GM19240 (cell line): ENCODE results near the gene KLF17.
"Not testable (repeated sequence)": the region's sequence is repeated elsewhere in the genome, so short reads cannot be mapped to it uniquely, and the experiment has no call there.

Experiments used
- DNase-seq: peaks from one replicate; pipeline ENCODE4 v3.0.0; 2011; ENCODE audit warnings: low spot score; ENCODE audit not compliant: insufficient read length

KLF17 gene

DNA sequence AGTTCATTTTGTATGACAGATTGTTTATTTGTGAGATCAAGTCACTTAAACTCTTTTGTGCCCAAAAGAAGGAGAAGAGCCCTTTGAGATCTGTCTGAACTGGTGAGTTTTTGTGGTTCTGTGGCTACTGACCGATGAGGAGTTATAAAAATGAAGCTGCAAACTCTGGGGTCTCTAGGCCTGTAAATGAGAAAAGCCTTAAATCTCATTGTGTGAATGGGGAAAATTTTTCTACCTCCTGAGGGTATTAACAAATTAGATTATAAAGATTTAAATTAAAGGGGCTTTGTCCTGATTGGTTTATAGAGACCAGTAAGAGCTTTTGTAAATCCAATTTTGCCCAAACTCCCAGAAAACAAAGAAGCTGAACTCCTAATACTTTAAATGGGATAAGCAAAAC lies 9.7 kb upstream of the KLF17 start:
- no peak for DNase-seq

DNA sequence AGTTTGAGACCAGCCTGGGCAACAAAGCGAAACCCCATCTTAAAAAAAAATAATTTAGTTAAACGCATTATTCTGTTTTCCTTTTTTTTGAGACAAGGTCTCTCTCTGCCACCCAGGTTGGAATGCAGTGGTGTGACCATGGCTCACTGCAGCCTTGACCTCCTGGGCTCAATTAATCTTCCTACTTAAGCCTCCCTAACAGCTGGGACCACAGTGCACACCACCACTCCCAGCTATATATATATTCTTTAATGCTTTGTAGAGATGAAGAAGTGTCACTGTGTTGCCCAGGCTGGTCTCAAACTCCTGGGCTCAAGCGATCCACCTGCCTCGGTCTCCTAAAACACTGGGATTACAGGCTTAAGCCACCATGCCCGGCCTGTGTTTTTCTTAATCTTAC lies 7.7 kb upstream of the KLF17 start:
- DNase-seq: no peak

DNA sequence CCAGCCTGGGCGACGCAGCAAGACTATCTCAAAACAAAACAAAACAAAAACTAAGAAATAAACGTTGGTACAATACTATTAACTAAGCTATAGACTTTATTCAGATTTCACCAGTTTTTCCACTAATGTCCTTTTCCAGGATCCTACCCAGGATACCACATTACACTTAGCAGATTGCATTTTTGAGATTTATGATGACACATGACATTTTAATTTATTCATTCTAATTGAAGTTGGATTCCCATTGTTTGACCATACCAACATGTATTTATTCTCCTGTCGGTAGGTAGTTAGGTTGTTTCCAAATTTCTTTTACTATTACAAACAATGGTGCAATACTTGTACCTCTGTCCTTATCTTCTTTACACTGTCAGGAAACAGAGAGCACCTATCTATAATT lies 6.8 kb upstream of the KLF17 start:
- DNase-seq: no peak

DNA sequence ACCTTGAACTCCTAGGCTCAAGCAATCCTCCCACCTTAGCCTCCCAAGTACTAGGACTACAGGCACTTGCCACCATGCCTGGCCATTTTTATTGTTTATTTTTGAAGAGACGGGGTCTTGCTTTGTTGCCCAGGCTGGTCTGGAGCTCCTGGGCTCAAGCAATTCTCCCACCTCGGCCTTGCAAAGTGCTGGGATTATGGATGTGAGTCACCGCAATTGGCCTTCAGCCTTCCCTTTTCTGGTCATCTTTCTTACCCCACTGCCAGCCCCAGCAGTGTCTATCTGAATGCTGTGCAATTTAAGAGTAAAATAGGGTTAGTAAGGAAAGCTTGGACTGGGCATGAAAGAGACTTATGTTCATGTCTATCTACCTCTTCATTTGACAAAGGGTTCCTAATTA lies 6.1 kb upstream of the KLF17 start:
- no peak for DNase-seq

DNA sequence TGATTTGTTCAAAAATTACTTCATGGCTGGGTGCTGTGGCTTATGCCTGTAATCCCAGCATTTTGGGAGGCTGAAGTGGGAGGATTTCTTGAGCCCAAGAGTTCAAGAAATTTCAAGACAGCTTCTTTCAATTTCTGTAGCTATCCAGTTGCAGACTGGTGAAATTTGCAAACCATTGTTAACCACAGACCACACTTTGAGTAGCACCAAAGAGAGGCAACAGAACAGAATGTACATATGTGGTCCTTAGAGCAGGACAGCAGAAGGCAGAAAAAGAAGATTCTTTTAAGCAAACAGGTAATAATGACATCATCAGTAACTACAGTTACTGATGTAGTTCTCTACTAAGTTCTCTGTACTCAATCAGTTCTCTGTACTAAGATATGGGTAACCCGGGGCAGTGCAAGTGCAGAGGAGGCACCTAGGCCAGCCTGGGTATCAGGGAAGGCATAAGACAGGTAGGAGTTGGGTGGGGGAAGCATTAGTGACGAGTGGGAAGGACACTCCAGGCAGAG lies 5.5 kb upstream of the KLF17 start:
- DNase-seq: no peak

DNA sequence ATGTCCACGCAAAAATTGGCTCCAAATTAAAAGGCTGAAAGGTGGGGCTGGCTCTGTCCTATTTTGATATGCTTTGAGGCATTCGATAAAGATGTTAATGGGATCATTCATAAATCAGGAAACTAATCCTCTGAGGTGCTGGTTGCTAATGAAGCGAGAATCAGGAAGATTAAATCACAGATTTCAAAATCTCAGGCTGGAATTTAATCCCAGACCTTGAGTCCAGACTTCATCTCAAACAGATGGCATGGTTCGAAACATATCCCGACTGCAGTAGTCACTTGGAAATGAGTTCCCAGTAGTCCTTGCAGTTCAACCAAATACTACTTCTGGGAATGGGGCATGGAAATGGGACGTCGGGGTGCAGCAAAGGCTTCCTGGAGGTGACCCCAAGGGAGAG lies 4.5 kb upstream of the KLF17 start:
- DNase-seq: no peak

DNA sequence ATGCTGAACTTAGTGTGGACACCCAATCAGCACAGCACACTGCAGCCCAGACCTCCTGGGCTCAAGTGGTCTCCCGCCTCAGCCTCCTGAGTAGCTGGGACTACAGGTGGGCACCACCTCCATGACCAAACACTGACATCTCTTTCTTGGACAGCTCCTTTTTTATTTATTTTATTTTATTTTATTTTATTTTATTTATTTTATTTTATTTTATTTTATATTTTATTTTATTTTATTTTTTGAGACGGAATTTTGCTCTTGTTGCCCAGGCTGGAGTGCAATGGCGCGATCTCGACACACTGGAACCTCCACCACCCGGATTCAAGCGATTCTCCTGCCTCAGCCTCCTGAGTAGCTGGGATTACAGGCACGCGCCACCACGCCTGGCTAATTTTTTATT lies 1.3 kb upstream of the KLF17 start:
- not testable (repeated sequence) for DNase-seq

DNA sequence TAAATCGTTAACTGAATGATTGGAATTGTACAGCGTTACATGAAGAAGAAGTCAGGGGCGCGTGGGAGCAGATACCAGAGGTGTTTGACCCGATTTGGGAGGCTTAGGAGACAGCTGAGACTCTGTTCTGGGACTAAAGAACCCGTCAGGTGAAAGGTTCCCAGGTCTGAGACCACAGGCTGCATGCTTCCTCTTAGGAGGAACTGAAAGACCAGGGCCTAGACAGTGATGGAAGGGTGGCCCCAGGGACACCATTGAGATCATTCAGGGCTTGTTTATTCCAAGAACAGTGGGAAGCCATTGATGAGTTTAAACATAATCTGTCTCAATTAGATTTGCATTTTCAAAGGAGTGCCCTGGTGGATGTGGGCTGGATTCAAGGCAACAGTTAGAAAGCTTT lies 904 bp downstream of the KLF17 start:
- no peak for DNase-seq

DNA sequence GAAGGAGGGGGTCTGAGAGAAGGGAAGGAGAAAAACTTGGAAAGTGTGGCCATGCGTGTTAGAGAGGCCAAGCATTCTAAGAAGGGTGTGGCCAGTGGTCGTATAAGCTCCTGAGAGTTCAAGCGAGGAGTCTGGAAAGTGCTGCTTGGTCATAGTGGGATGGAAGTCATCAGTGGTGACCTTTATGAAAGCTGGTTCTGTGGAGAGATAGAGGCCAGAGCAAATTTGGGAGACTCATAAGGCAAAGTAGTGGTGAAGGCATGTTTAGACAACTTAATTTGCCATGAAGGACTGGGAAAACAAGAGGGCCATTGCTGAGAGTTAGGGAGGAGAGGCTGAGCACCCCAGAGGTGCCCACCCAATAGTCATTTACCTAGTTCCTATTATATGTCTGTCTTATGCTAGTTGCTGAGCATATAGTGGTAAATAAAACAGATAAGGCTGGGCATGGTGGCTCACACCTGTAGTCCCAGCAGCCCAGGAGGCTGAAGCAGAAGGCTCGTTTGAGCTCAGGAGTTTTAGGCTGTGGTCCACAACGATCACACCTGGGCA lies 1.9 kb downstream of the KLF17 start:
- no peak for DNase-seq

DNA sequence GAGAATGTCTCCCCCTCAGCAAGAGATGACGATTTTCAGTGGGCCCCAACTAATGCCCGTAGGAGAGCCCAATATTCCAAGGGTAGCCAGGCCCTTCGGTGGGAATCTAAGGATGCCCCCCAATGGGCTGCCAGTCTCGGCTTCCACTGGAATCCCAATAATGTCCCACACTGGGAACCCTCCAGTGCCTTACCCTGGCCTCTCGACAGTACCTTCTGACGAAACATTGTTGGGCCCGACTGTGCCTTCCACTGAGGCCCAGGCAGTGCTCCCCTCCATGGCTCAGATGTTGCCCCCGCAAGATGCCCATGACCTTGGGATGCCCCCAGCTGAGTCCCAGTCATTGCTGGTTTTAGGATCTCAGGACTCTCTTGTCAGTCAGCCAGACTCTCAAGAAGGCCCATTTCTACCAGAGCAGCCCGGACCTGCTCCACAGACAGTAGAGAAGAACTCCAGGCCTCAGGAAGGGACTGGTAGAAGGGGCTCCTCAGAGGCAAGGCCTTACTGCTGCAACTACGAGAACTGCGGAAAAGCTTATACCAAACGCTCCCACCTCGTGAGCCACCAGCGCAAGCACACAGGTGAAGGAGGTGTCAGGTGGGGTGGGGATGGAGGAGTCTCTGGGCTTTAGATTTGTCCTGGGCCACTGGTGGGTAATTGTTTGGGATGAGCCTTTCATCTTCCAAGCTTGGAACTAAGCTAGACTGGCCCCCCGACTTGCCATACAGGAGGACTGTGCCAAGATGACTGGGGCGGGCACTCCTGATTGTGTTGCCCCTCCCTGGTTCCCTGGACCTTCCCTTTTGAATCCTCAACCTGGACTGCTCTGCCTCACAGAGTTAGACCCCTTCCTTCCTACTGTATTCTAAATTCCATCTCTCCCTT lies 11.2 kb downstream of the KLF17 start:
- DNase-seq: no peak

DNA sequence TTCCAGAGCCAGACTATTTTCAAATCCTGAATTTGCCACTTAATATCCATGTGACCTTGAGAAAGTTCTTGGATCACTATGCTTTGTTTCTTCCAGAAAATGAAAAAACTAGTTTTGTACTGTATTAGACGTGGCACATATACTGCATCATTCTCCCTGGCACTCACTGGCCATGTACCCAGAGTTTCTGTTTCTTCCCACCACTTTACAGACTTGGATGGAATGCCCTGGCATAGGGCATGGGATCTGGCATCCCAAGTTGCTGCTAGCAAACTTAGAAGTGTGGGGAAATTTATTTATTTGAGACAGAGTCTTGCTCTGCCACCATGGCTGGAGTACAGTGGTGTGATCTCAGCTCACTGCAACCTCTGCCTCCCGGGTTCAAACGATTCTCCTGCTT lies 12.8 kb downstream of the KLF17 start:
- DNase-seq: no peak

DNA sequence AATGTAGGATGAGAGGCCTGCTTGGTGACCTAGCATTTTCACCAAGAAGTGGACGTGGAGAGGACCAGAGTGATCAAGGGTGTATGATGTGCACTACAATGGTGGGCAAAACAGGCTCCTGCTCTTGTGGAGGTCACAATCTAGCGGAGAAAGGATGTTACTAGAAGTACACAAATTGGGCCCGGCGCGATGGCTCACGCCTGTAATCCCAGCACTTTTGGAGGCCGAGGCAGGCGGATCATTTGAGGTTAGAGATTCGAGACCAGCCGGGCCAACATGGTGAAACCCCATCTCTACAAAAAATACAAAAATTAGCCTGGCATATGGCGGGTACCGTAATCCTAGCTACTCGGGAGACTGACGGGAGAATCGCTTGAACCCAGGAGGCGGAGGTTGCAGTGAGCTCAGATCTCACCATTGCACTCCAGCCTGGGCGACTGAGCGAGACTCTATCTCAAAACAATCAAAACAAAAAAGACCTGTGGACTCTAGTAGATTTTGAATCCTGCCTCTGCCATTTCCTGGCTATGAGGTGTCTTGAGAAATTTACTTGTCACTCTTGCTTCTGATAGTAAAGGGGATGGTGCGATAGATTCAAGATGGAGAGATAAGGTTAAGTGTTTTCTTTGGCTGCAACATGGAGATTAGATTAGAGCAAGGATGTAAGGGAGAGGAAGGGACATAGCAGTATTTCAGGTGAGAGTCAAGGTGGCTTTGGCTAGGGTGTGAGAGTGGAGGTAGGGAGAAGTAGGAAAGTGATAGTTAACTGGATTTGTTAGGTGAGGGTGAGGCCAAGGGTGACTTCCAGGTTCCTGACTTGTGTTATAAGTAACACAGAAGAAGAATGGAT lies 15.7 kb downstream of the KLF17 start:
- no peak for DNase-seq

DNA sequence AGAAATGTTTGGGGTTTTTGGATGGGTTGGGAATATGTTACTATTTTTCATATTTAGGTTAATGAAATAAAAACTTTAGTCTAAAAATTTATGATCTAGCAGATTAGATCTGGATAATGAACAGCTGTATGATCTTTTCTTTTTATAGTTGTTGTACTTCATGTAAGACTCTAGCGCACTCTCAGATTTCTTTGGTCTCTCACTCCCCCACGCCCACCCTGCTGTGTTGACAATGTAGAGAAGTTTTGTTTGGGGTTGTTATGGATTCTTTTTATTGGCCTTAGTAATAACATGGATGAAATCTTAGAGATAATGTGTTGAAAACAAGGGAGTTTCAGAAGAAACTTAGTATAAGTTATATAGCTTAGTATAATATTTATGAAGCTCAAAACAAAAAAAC lies 17.3 kb downstream of the KLF17 start:
- no peak for DNase-seq

DNA sequence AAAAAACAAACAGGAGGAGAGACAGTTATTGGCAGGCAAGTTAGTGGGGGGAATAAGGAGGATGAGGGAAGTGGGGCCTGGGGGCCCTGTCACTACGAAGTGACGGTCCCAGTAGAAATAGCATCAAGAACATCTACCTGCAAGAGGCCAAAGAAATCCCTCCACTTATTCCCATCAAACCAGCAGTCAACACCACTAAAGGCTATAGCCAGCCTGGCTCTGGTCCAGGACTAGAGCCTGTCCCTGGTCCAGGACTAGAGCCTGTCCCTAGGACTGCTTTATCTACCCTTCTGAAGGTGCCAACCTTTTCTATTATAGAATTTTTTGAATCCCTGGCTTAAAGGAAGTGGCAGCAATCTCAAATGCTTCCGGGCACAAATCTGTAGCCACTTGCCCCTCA lies 19.6 kb downstream of the KLF17 start:
- no peak for DNase-seq

DNA sequence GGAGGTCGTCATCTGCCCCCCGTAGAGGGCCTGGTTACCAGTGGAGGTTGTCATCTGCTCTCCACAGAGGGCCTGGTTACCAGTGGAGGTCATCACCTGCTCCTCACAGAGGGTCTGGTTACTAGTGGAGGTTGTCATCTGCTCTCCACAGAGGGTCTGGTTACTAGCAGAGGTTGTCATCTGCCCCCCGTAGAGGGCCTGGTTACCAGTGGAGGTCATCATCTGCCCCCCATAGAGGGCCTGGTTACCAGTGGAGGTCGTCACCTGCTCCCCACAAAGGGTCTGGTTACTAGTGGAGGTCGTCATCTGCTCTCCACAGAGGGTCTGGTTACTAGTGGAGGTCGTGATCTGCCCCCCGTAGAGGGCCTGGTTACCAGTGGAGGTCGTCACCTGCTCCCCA lies 20.9 kb downstream of the KLF17 start:
- DNase-seq: not testable (repeated sequence)

DNA sequence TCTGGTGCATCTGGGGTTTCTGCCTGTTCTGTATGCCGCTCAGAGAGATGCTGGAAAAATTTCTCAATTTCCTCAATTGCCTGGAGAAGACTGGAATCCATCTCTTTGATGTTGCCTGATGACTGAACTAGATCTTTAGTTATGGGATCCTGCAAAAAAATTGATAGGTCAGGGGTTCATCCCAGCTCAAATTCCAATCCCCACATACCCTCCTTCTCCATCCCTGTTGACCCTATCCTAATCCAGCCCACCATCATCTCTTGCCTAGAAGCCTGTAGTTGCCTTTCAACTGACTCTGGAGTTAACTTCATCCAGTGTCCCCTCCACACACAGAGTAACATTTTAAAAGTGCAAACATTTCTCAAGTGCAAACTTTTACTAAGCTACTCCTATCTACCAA lies 22.9 kb downstream of the KLF17 start, which contains the start of gene KLF18:
Gene KLF18 (minus strand): TSS at position 101 of the 400 bp plus-strand sequence. CDS start 0 bp downstream, at position 101.
- DNase-seq: no peak

DNA sequence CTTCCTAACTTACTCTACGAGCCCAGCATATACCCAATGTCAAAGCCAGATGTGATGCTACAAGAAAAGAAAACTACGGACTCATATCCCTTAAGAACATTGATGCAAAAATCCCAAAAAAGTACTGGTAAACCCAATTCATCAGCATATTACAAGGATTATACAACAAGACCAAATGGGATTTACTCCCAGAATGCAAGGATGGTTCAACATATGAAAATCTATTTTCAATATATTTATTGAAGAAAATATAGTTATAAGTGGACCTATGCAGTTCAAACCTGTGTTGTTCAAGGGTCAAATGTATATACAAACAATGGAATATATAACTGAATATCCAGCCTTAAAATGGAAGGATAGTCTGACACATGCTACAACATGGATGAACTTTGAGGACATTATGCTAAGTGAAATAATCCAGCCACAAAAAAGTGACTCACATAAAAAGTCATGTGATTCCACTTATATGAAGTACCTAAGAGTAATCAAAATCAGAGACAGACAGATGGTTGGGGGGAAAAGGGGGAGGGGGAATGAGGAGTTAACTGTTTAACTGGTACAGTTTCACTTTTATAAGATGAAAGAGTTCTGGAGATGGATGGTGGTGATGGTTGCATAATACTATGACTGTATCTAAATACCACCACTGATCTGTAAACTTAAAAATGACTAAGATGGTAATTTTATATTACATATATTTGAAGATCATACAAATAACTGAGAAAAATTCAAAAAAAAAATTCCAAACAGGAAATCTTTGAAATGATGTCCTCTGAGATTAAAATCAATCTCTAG lies 26.5 kb downstream of the KLF17 start:
- DNase-seq: no peak

DNA sequence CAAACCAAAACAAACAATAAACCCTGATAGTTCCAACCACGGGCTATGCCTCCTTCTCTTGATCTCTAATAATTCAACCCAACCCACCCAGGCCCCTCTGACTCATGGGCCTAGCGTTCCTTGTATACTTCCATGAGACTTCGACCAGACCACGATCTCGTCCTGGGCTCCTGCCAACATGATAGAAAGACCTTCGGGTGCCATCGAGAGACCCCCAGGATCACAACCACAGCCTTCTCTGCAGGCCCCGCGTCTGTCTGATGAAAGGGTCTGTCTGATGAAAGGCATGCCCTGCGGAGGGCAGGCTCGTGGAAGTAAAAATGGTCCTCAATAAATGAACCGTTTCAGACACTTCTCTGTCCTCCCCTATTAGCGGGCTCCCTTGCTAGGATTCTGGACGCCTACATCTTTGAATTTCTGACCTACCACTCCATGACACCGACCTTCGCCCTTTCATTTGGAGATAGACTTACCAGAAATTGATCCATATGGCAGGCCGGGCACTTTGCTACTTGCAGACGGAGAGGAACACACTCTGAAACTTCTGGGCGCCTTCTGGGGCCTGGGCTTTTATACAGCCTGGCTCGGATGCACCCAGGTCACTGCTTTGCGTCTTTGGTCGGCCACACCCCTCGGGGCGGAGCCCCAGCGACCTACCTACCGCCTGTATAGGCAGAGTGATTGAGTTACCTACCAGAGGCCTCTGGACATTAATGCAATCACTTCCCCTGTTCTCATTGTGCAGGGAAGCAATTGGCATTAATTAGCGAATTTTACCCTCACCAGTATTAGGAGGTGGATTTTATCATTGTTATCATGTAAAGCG lies 28.1 kb downstream of the KLF17 start:
- DNase-seq: no peak

DNA sequence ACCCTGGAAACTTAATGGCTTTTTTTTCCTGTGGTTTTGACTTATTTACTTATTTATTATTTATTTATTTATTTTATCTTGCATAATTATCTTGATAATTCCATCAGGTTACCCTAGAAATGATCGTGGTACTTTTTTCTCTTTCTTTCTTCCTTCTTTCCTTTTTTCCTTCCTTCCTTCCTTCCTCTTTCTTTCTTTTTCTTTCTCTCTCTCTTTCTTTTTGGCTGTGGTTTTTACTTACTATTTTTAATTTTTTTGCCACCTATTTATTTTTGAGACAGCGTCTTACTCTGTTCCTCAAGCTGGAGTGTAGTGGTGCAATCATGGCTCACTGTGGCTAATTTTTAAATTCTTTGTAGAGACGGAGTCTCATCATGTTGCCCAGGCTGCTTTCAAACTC lies 29.0 kb downstream of the KLF17 start:
- DNase-seq: no peak

DNA sequence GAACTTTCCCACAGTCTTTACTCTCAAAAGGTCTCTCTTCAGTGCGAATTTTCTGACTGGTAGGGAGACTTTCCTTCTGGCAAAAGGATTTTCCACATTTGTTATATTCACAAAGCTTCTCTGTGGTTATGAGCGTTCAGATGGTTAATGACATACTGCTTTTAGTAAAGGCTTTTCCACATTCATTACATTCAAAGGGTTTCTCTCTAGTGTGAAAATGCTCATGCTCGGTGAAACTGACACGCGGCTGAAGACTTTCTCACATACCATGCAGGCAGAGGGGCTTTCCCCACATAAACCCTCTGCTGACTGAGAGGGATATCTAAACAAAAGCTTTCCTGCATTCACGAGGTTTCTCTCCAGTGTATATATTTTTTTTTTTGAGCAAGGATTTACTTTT lies 32.7 kb downstream of the KLF17 start:
- DNase-seq: no peak
